GM19043 (cell line): ENCODE measurements around the gene RNF213.

Experiments used
- ATAC-seq: cut with Tn5 transposase; IDR thresholded peaks from one replicate; pipeline ENCODE4 v1.9.1; 2021; ENCODE audit warnings: low read depth; ENCODE audit not compliant: unreplicated experiment

The RNF213 gene

DNA sequence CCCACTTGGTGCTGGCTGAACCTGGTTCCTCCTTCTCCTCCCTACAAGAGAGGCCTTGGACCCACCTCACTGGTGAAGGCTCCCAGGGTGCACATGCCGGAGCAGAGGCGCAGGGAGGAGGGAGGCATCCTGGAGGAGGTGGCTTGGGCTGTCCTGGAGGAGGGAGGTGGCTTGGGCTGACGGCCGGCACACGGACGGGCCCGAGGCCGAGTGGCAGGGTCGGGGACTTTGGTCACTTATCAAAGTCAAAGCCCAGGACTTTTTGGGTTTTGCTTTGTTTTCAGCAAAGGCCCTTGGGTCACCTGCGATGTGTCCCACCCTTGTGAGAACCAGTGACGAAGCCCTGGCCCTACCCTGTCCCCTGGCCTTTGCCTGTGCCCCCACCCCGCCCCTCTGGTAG lies 182.8 kb downstream of the RNF213 start:
- ATAC-seq, result no peak

- no peak for ATAC-seq
Observed at GRCh38 chr17:80443916-80444643, 183.4 kb downstream of the RNF213 start.

DNA sequence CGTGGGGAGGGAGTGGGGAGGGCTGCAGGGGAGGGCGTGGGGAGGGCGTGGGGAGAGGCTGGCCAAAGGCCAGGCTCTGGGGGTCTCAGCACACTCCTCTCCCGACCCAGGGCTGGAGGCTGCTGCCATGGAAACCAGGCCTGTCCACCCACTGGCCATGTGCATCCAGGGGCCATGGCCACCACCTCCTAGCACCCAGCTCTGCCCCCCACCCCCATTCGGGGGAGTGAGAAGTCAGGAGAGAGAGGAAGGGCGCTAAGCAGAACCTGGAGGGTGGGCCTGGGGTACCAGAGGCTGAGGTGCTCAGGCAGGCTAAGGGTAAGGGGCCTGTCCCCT lies 184.0 kb downstream of the RNF213 start:
- no peak for ATAC-seq

- no peak for ATAC-seq
Observed at GRCh38 chr17:80445007-80445725, 184.5 kb downstream of the RNF213 start.

GRCh38 chr17:80445726-80446110 lies 185.1 kb downstream of the RNF213 start:
- no peak for ATAC-seq

- ATAC-seq, result no peak
Observed at GRCh38 chr17:80446645-80447405, 186.2 kb downstream of the RNF213 start.

DNA sequence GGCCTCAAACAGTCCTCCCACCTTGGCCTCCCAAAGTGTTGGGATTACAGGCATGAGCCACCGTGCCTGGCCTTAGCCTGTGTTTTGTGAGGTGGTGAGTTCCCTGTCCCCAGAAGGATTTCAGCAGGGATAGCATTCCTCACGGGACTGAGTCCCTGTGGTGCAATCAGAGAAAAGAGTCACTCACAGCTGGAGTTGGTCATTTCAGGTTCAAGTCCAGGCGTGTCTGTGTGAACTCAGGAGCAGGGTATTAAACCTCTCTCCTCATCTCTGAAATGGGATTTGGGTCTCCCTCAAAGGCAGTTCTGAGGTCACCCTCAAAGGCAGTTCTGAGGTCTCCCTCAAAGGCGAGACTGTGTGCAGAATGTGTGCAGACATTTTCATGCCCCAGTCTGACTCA lies 187.1 kb downstream of the RNF213 start:
- ATAC-seq, result no peak
